Neuronal stem cell (in vitro differentiated cells): ENCODE measurements around the gene FADS2.

Source experiments
- DNase-seq: peaks from one replicate; pipeline ENCODE4 v3.0.0-alpha.2; 2013; ENCODE audit warnings: low spot score
- H2AFZ ChIP-seq: one replicate; pipeline ENCODE4 v1.6.1; 2013; ENCODE audit warnings: mild to moderate bottlenecking, low read length, inconsistent platforms
- H2AK5ac ChIP-seq: 2 replicates; pipeline ENCODE4 v1.6.1; 2013; ENCODE audit warnings: low read depth, mild to moderate bottlenecking, inconsistent platforms, low read length, moderate library complexity, mixed read lengths
- H2BK120ac ChIP-seq: 2 replicates; pipeline ENCODE4 v1.6.1; 2013; ENCODE audit warnings: low read depth, mild to moderate bottlenecking, inconsistent platforms, low read length, moderate library complexity, mixed read lengths
- H2BK12ac ChIP-seq: one replicate; pipeline ENCODE4 v1.6.1; 2013; ENCODE audit warnings: low read length, inconsistent platforms
- H2BK15ac ChIP-seq: 2 replicates; pipeline ENCODE4 v1.6.1; 2013; ENCODE audit warnings: mild to moderate bottlenecking, low read length, inconsistent platforms, mixed read lengths
- H2BK5ac ChIP-seq: one replicate; pipeline ENCODE4 v1.6.1; 2013; ENCODE audit warnings: inconsistent platforms, mild to moderate bottlenecking, low read length, moderate library complexity
- H3K14ac ChIP-seq: one replicate; pipeline ENCODE4 v1.6.1; 2013; ENCODE audit warnings: low read length, inconsistent platforms
- H3K18ac ChIP-seq: 2 replicates; pipeline ENCODE4 v1.6.1; 2013; ENCODE audit warnings: low read length, inconsistent platforms
- H3K23ac ChIP-seq: 2 replicates; pipeline ENCODE4 v1.6.1; 2013; ENCODE audit warnings: low read depth, mild to moderate bottlenecking, mixed read lengths, low read length, inconsistent platforms; ENCODE audit not compliant: poor library complexity
- H3K27ac ChIP-seq: replicated peaks from 3 replicates; pipeline ENCODE4 v1.5.1; 2013; ENCODE audit warnings: low read length, inconsistent platforms
- H3K27me3 ChIP-seq, 3 experiments: 2 replicates each; pipeline ENCODE4 v1.6.1; 2013; ENCODE audit warnings: low read length in 3 of 3, mild to moderate bottlenecking in 2 of 3, inconsistent platforms in 1 of 3, low read depth in 1 of 3, mixed read lengths in 1 of 3, moderate library complexity in 1 of 3; ENCODE audit not compliant: control insufficient read depth in 3 of 3, insufficient read depth in 3 of 3
- H3K36me3 ChIP-seq, 2 donors: replicated peaks in 1 of 2; 2 replicates each; pipeline ENCODE4 v1.6.1; 2013; ENCODE audit warnings: low read length in 2 of 2; ENCODE audit not compliant: control insufficient read depth in 2 of 2, insufficient read depth in 2 of 2
- H3K4ac ChIP-seq: 2 replicates; pipeline ENCODE4 v1.6.1; 2013; ENCODE audit warnings: inconsistent platforms, mild to moderate bottlenecking, low read length, moderate library complexity
- H3K4me1 ChIP-seq, 2 donors: 1 replicate in 1 of 2; 2 replicates in 1 of 2; pipeline ENCODE4 v1.6.1; 2013; ENCODE audit warnings: low read length in 2 of 2, low read depth in 1 of 2; ENCODE audit not compliant: control insufficient read depth in 2 of 2, insufficient read depth in 1 of 2
- H3K4me2 ChIP-seq: one replicate; pipeline ENCODE4 v1.6.1; 2013; ENCODE audit warnings: mild to moderate bottlenecking, low read length, inconsistent platforms; ENCODE audit not compliant: insufficient read depth, poor library complexity, severe bottlenecking
- H3K4me3 ChIP-seq, 2 donors: 2 replicates each; pipeline ENCODE4 v1.5.1; 2013; ENCODE audit warnings: low read length in 2 of 2, mild to moderate bottlenecking in 2 of 2, inconsistent platforms in 1 of 2, moderate library complexity in 1 of 2
- H3K79me1 ChIP-seq: one replicate; pipeline ENCODE4 v1.6.1; 2013; ENCODE audit warnings: low read depth, mild to moderate bottlenecking, inconsistent platforms, low read length, moderate library complexity
- H3K9ac ChIP-seq: one replicate; pipeline ENCODE4 v1.6.1; 2013; ENCODE audit warnings: mild to moderate bottlenecking, low read depth, low read length, inconsistent platforms; ENCODE audit not compliant: poor library complexity
- H3K9me3 ChIP-seq, 2 donors: replicated peaks in 1 of 2; 2 replicates each; pipeline versions ENCODE3 to v1.6.1; 2013; ENCODE audit warnings: low read length in 2 of 2, mild to moderate bottlenecking in 2 of 2, inconsistent platforms in 1 of 2, low read depth in 1 of 2, mixed read lengths in 1 of 2, moderate library complexity in 1 of 2; ENCODE audit not compliant: control insufficient read depth in 2 of 2, insufficient read depth in 1 of 2
- H4K8ac ChIP-seq: one replicate; pipeline ENCODE4 v1.6.1; 2013; ENCODE audit warnings: low read depth, mild to moderate bottlenecking, inconsistent platforms, low read length, moderate library complexity
- H4K91ac ChIP-seq: one replicate; pipeline ENCODE4 v1.6.1; 2013; ENCODE audit warnings: low read length, low read depth, mild to moderate bottlenecking, inconsistent platforms; ENCODE audit not compliant: poor library complexity
- whole genome bisulfite sequencing, 2 donors: extraction: QIAGEN DNeasy Blood & Tissue Kit; methylation state at CpG; one replicate each; pipeline ENCODE4 v1.1.7; 2013; ENCODE audit warnings: missing lambda C conversion rate in 2 of 2, mixed read lengths in 1 of 2; ENCODE audit not compliant: insufficient read length in 2 of 2, insufficient replicate concordance in 1 of 2; ENCODE audit errors: extremely low coverage in 2 of 2; 5-methylcytosine and 5-hydroxymethylcytosine counted together

The FADS2 gene

GRCh38 chr11:61847914-61848581, 19.9 kb downstream of the FADS2 start:
- WGBS, 2 donors: no CpG with 5 or more reads among the region's 18 CpGs

GRCh38 chr11:61848631-61849030, 20.5 kb downstream of the FADS2 start:
- Histone ChIP-seq H3K36me3 (peaks cover 57 to 97% of the 10 kb centered on the region in 2 donors), H2BK12ac (no peak overlapping the region), H4K91ac (no peak overlapping the region), H3K9ac (no peak overlapping the region), H3K79me1 (peaks cover 5% of the 10 kb centered on the region), H3K14ac (no peak overlapping the region), H4K8ac (no peak overlapping the region), H3K4me1 (no peaks in the 10 kb centered on the region), H2BK120ac (no peak overlapping the region), H3K23ac (no peak overlapping the region), H3K27me3 (no peaks in the 10 kb centered on the region), H3K9me3 (no peaks in the 10 kb centered on the region), H2AK5ac (no peak overlapping the region), H2AFZ (no peak overlapping the region), H2BK15ac (no peak overlapping the region), H3K4me3 (no peak overlapping the region), H3K18ac (no peak overlapping the region), H3K4ac (no peak overlapping the region), H3K27ac (no peak overlapping the region), H3K4me2 (no peak overlapping the region), H2BK5ac (no peak overlapping the region)
- WGBS, 2 donors: no CpG with 5 or more reads among the region's 9 CpGs
- DNase-seq: no peak

More at GRCh38 chr11:61847914-61848581, 19.9 kb downstream of the FADS2 start:
- no peak overlapping the region for H3K4me3 ChIP-seq
- no peak overlapping the region for H3K4me2 ChIP-seq
- no peak overlapping the region for H3K9ac ChIP-seq
- no peak overlapping the region for H4K8ac ChIP-seq
- no peaks in the 10 kb centered on the region for H3K4me1 ChIP-seq
- no peak overlapping the region for H4K91ac ChIP-seq
- no peak overlapping the region for H3K27ac ChIP-seq
- H2BK12ac ChIP-seq: no peak overlapping the region
- H3K14ac ChIP-seq: no peak overlapping the region
- no peak overlapping the region for H3K23ac ChIP-seq
- no peaks in the 10 kb centered on the region for H3K9me3 ChIP-seq
- H3K18ac ChIP-seq: no peak overlapping the region
- no peak overlapping the region for H2AK5ac ChIP-seq
- H3K36me3 ChIP-seq: peaks cover 56 to 98% of the 10 kb centered on the region in 2 donors
- H3K4ac ChIP-seq: no peak overlapping the region
- no peak overlapping the region for H2AFZ ChIP-seq
- H2BK15ac ChIP-seq: no peak overlapping the region
- no peaks in the 10 kb centered on the region for H3K27me3 ChIP-seq
- DNase-seq: no peak
- no peak overlapping the region for H2BK5ac ChIP-seq
- H3K79me1 ChIP-seq: peaks cover 5% of the 10 kb centered on the region
- H2BK120ac ChIP-seq: no peak overlapping the region

- DNase-seq: no peak
- Histone ChIP-seq H2BK5ac (no peak overlapping the region), H3K23ac (no peak overlapping the region), H3K4me2 (no peak overlapping the region), H2BK120ac (no peak overlapping the region), H3K9ac (no peak overlapping the region), H2BK15ac (no peak overlapping the region), H3K14ac (no peak overlapping the region), H3K4me3 (no peak overlapping the region), H3K36me3 (peaks cover 72 to 98% of the 10 kb centered on the region in 2 donors), H3K27me3 (no peaks in the 10 kb centered on the region), H3K4ac (no peak overlapping the region), H2AK5ac (no peak overlapping the region), H3K79me1 (peaks cover 11% of the 10 kb centered on the region), H2BK12ac (no peak overlapping the region), H3K27ac (no peak overlapping the region), H4K8ac (no peak overlapping the region), H2AFZ (no peak overlapping the region), H4K91ac (no peak overlapping the region), H3K9me3 (peaks cover 0 to 3% of the 10 kb centered on the region in 2 donors), H3K4me1 (no peaks in the 10 kb centered on the region), H3K18ac (no peak overlapping the region)
- WGBS, 2 donors: no CpG with 5 or more reads among the region's 7 CpGs
Observed at GRCh38 chr11:61850687-61851086, 22.6 kb downstream of the FADS2 start.

GRCh38 chr11:61851113-61851899, 23.2 kb downstream of the FADS2 start:
- no peak overlapping the region for H3K4me3 ChIP-seq
- peaks cover 0 to 3% of the 10 kb centered on the region in 2 donors for H3K9me3 ChIP-seq
- no peak overlapping the region for H4K91ac ChIP-seq
- peaks cover 11% of the 10 kb centered on the region for H3K79me1 ChIP-seq
- no peak overlapping the region for H3K27ac ChIP-seq
- no peak overlapping the region for H3K14ac ChIP-seq
- H3K4me1 ChIP-seq: no peaks in the 10 kb centered on the region
- no peak overlapping the region for H3K18ac ChIP-seq
- no peak overlapping the region for H3K9ac ChIP-seq
- H4K8ac ChIP-seq: peak overlapping the region; percentile 95
- no peak overlapping the region for H2BK12ac ChIP-seq
- DNase-seq: no peak
- H3K4me2 ChIP-seq: no peak overlapping the region
- peaks cover 75 to 98% of the 10 kb centered on the region in 2 donors for H3K36me3 ChIP-seq
- no peak overlapping the region for H2BK120ac ChIP-seq
- no peak overlapping the region for H3K4ac ChIP-seq
- H3K27me3 ChIP-seq: no peaks in the 10 kb centered on the region
- WGBS, 2 donors: no CpG with 5 or more reads among the region's 24 CpGs
- no peak overlapping the region for H2BK5ac ChIP-seq
- no peak overlapping the region for H2AK5ac ChIP-seq
- peak overlapping the region; percentile 27 for H3K23ac ChIP-seq
- H2BK15ac ChIP-seq: no peak overlapping the region
- no peak overlapping the region for H2AFZ ChIP-seq
